Tibial nerve (tissue), 4 donors: Measurements from ENCODE around the gene DUS2. TPM values are rescaled to one million over a fixed set of nuclear protein-coding genes. Genes with fewer than 3 reads are reported as not detected.
"Not testable (repeated sequence)": the region's sequence is repeated elsewhere in the genome, so short reads cannot be mapped to it uniquely, and the experiment has no call there.

ENCODE experiments used
- DNase-seq, 2 donors: peaks; one replicate each; pipeline ENCODE4 v3.0.0-alpha.2; 2019; ENCODE audit warnings: low spot score in 2 of 2
- H3K27ac ChIP-seq, 4 donors: fragments of 200-600 bp; sonication (generic) in 3 of 4; one replicate each; pipeline ENCODE4 v1.5.1; 2017 to 2019; ENCODE audit warnings: mild to moderate bottlenecking in 1 of 4
- H3K27me3 ChIP-seq, 2 donors: fragments of 200-600 bp; sonication (generic) in 1 of 2; one replicate each; pipeline versions ENCODE4 v1.5.1 to v1.6.0; 2017 to 2019
- H3K36me3 ChIP-seq, 3 donors: fragments of 200-600 bp; sonication (generic); one replicate each; pipeline ENCODE4 v1.5.1; 2018 to 2019
- H3K4me1 ChIP-seq, 4 donors: fragments of 200-600 bp; sonication (generic) in 3 of 4; one replicate each; pipeline ENCODE4 v1.5.1; 2017 to 2019
- H3K4me3 ChIP-seq, 4 donors: fragments of 200-600 bp; sonication (generic) in 3 of 4; one replicate each; pipeline ENCODE4 v1.5.1; 2017 to 2019; ENCODE audit warnings: mild to moderate bottlenecking in 1 of 4, moderate library complexity in 1 of 4
- H3K9me3 ChIP-seq, 4 donors: fragments of 200-600 bp; sonication (generic) in 3 of 4; one replicate each; pipeline ENCODE4 v1.5.1; 2017 to 2019
- CTCF ChIP-seq, 5 experiments: fragments of 200-600 bp in 3 of 5; fragments of 450-650 bp in 2 of 5; sonication (generic) in 3 of 5; IDR thresholded peaks; one replicate each; pipeline ENCODE4 v1.5.1; 2016 to 2019; ENCODE audit warnings: antibody characterized with exemption in 5 of 5, mild to moderate bottlenecking in 3 of 5, moderate library complexity in 2 of 5
- EP300 ChIP-seq, 2 donors: sonication (generic); formaldehyde crosslinking; IDR thresholded peaks; one replicate each; pipeline ENCODE4 v1.6.1; 2017; ENCODE audit warnings: antibody characterized with exemption in 2 of 2, mild to moderate bottlenecking in 1 of 2
- POLR2A ChIP-seq, 2 donors: fragments of 450-650 bp; IDR thresholded peaks; one replicate each; pipeline ENCODE4 v1.6.1; 2017; ENCODE audit warnings: antibody characterized with exemption in 2 of 2, mild to moderate bottlenecking in 2 of 2, moderate library complexity in 2 of 2
- WGBS, 2 donors: methylation state at CpG; one replicate each; pipeline ENCODE4 v1.1.5; 2018; 5-methylcytosine and 5-hydroxymethylcytosine counted together
- total RNA-seq, 4 donors: library from RNA; depleted of rRNA; stranded (reverse); fragments of >200 nt; gene quantifications; one replicate each; pipeline ENCODE4 v1.1.0, GENCODE V29; 2016

The DUS2 gene
- total RNA-seq, 4 donors from 2014 or later: 4.7 to 31.2 (median 15.4) TPM

GRCh38 chr16:68005786-68006286 lies 17.2 kb upstream of the DUS2 start:
- WGBS, 2 donors: 37 to 48% methylated on average over 6 of the region's 6 CpGs
- DNase-seq: peak in 1 of 2 donors; percentile 32
- Histone ChIP-seq H3K36me3 (no peaks in the 10 kb centered on the region), H3K27me3 (no peaks in the 10 kb centered on the region), H3K4me3 (no peak overlapping the region), H3K9me3 (no peaks in the 10 kb centered on the region), H3K27ac (peak overlapping the region in 3 of 4 donors; percentile 70 to 74 (median 73)), H3K4me1 (peaks cover 0 to 10% (median 0%) of the 10 kb centered on the region in 4 donors)
- TF ChIP-seq EP300 (IDR thresholded peaks at IDR 0.05): peak in 1 of 2 donors; percentile 43
- TF ChIP-seq CTCF (IDR thresholded peaks at IDR 0.05): no peak
- no peak for TF ChIP-seq POLR2A (IDR thresholded peaks at IDR 0.05)

- H3K4me1 ChIP-seq: peaks cover 0 to 10% (median 0%) of the 10 kb centered on the region in 4 donors
- DNase-seq: no peak
- WGBS, 2 donors: 56 to 61% methylated on average over 9 of the region's 9 CpGs
- H3K9me3 ChIP-seq: no peaks in the 10 kb centered on the region
- H3K27ac ChIP-seq: no peak overlapping the region
- H3K4me3 ChIP-seq: no peak overlapping the region
- TF ChIP-seq POLR2A (IDR thresholded peaks at IDR 0.05) (no peak), CTCF (IDR thresholded peaks at IDR 0.05) (no peak), EP300 (IDR thresholded peaks at IDR 0.05) (no peak)
- H3K27me3 ChIP-seq: no peaks in the 10 kb centered on the region
- H3K36me3 ChIP-seq: no peaks in the 10 kb centered on the region
Observed at GRCh38 chr16:68009157-68009735, 13.8 kb upstream of the DUS2 start.

- H3K27ac ChIP-seq, H3K4me1 ChIP-seq, H3K27me3 ChIP-seq, H3K36me3 ChIP-seq, H3K9me3 ChIP-seq, DNase-seq, H3K4me3 ChIP-seq: not testable (repeated sequence)
- 85 to 89% methylated on average over 4 of the region's 4 CpGs for WGBS, 2 donors
Observed at GRCh38 chr16:68009872-68010271, 13.2 kb upstream of the DUS2 start.

GRCh38 chr16:68013440-68013839 lies 9.6 kb upstream of the DUS2 start:
- no peak for DNase-seq
- Histone ChIP-seq H3K27me3 (no peaks in the 10 kb centered on the region), H3K4me1 (no peaks in the 10 kb centered on the region), H3K4me3 (no peak overlapping the region), H3K27ac (no peak overlapping the region), H3K9me3 (no peaks in the 10 kb centered on the region), H3K36me3 (no peaks in the 10 kb centered on the region)
- 69 to 86% methylated on average over 1 of the region's 1 CpG for WGBS, 2 donors
- TF ChIP-seq EP300 (IDR thresholded peaks at IDR 0.05): peak in 1 of 2 donors; percentile 37
- no peak for TF ChIP-seq CTCF (IDR thresholded peaks at IDR 0.05)

- Histone ChIP-seq H3K27ac (no peak within 1 kb of the TSS), H3K4me1 (no peaks in the 10 kb centered on the region), H3K27me3 (no peaks in the 10 kb centered on the region), H3K36me3 (no peaks in the 10 kb centered on the region), H3K9me3 (no peaks in the 10 kb centered on the region), H3K4me3 (no peak within 1 kb of the TSS)
- no peak for DNase-seq
- TF ChIP-seq CTCF (IDR thresholded peaks at IDR 0.05) (no peak), POLR2A (IDR thresholded peaks at IDR 0.05) (no peak), EP300 (IDR thresholded peaks at IDR 0.05) (no peak)
- WGBS, 2 donors: 85 to 90% methylated on average over 5 of the region's 5 CpGs
Observed at GRCh38 chr16:68015681-68016080, 7.4 kb upstream of the DUS2 start, which contains the start of gene DPEP2NB. Gene DPEP2NB (minus strand): TSS chr16:68015911. CDS start chr16:68015770, 141 bp downstream.
